ENCODE measurements around the gene CHIT1. TPM values are rescaled to one million over a fixed set of nuclear protein-coding genes. Genes with fewer than 3 reads are reported as not detected.

CHIT1 gene
- total RNA-seq, 4 donors from 2014 or later, result 0.45 to 9.0 (median 1.2) TPM; not detected in 1

DNA sequence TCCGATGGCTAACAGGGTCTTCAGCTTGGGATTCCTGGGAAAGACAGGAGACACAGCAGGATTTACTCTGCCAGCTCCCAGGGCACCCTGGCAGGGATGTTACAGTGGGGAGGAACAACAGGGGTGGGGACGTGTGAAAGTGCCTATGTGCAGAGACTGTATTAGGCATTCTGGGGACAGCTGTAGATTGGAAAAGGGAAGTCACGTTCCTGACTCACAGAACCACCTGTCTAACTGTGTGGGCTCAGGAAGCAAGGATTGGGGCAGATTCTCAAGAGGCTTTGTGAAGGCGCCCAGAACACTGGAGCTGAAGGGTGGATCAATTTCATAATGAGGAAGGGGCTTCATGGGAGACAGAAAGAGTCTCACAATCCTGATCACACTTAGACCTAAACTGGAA, 4.4 kb downstream of the CHIT1 start:
- no peak overlapping the region for H3K27ac ChIP-seq

DNA sequence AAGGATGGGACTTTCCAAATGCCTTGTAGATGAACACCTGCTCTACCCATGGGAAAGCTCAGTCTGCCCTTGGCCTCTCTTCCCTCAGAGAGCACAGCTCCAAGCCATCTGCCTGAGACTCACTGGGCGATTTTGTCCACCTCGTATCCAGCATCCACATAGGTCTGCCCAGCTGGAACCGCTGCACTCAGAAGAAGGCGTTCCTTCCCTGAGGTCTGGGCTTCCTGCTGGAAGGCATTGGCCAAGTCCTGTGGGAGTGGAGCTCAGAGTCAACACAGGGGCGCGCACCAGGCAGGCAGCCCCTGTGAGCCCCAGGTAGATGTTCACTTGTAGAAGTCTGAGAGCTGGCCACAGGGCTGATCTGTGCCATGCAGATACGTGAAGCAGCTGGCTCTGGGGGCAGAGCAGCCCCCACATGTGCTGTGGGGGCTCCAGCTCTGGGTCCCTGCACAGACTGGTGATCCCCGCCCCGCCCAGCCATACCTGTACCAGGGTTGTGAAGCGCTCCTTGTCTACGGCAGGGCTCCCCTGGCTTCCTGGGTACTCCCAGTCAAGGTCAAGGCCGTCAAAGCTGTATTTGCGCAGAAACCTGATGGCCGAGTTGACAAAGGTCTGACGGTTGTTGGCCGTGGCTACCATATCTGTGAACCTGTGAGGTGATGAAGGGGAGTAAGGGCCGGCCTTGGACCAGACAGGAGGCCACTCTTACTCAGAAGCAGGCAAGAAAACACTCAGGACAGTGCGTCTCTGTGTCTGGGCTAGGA, 6.3 kb downstream of the CHIT1 start:
- H3K36me3 ChIP-seq, result no peaks in the 10 kb centered on the region
- no peak for DNase-seq
- intact Hi-C loops (cut with DNase I), result no loop called here
- no peak for TF ChIP-seq POLR2A (IDR thresholded peaks at IDR 0.05)
- TF ChIP-seq, protein P1, sequence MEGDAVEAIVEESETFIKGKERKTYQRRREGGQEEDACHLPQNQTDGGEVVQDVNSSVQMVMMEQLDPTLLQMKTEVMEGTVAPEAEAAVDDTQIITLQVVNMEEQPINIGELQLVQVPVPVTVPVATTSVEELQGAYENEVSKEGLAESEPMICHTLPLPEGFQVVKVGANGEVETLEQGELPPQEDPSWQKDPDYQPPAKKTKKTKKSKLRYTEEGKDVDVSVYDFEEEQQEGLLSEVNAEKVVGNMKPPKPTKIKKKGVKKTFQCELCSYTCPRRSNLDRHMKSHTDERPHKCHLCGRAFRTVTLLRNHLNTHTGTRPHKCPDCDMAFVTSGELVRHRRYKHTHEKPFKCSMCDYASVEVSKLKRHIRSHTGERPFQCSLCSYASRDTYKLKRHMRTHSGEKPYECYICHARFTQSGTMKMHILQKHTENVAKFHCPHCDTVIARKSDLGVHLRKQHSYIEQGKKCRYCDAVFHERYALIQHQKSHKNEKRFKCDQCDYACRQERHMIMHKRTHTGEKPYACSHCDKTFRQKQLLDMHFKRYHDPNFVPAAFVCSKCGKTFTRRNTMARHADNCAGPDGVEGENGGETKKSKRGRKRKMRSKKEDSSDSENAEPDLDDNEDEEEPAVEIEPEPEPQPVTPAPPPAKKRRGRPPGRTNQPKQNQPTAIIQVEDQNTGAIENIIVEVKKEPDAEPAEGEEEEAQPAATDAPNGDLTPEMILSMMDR (IDR thresholded peaks at IDR 0.05), result no peak
- no peaks in the 10 kb centered on the region for H3K9me3 ChIP-seq
- H3K4me3 ChIP-seq (replicated peaks in 1 of 3), result no peak overlapping the region
- WGBS, 2 donors, result 81 to 83% methylated on average over 17 of the region's 18 CpGs
- H3K4me1 ChIP-seq, result no peaks in the 10 kb centered on the region
- no peak overlapping the region for H3K27ac ChIP-seq
- no peaks in the 10 kb centered on the region for H3K27me3 ChIP-seq

More for the DNA sequence above, 4.4 kb downstream of the CHIT1 start:
- no peaks in the 10 kb centered on the region for H3K9me3 ChIP-seq
- H3K4me3 ChIP-seq (replicated peaks in 1 of 3), result no peak overlapping the region
- intact Hi-C loops (cut with DNase I), result no loop called here
- DNase-seq, result no peak
- no peaks in the 10 kb centered on the region for H3K27me3 ChIP-seq
- no peaks in the 10 kb centered on the region for H3K4me1 ChIP-seq
- 73 to 75% methylated on average over 3 to 4 of the region's 4 CpGs for WGBS, 2 donors
- TF ChIP-seq, protein P1 (IDR thresholded peaks at IDR 0.05), result no peak
- no peak for TF ChIP-seq POLR2A (IDR thresholded peaks at IDR 0.05)
- no peaks in the 10 kb centered on the region for H3K36me3 ChIP-seq

DNA sequence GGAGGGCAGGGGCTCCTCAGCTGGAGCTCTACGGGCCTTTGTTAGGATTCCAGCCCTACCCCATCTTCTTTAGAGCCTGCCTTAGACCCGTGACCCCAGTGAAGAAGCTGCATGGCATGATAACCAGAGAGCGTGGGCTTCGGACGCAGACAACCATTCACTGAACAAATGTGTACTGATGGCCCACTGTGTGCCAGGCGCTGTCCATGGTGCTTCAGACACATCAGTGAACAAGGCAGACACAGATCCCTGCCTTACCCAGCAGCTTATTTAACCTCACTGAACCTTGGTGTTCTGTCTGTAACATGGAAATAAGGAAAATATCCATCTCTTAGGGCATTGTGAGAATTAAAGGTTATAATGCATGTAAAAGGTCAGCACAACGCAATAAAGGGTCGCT, 9.5 kb downstream of the CHIT1 start:
- WGBS, 2 donors, result 79 to 84% methylated on average over 8 of the region's 8 CpGs
- TF ChIP-seq, protein P1 (IDR thresholded peaks at IDR 0.05), result no peak
- TF ChIP-seq POLR2A (IDR thresholded peaks at IDR 0.05), result no peak
- H3K36me3 ChIP-seq, result no peaks in the 10 kb centered on the region
- DNase-seq, result no peak
- H3K27ac ChIP-seq, result no peak overlapping the region
- no peak overlapping the region for H3K4me3 ChIP-seq (replicated peaks in 1 of 3)
- H3K4me1 ChIP-seq, result no peaks in the 10 kb centered on the region
- no peaks in the 10 kb centered on the region for H3K9me3 ChIP-seq
- no peaks in the 10 kb centered on the region for H3K27me3 ChIP-seq
- intact Hi-C loops (cut with DNase I), result loop anchor here (5.0 kb wide), 2 partner anchors 48 to 178 kb away; no protein-coding TSS in a partner anchor

DNA sequence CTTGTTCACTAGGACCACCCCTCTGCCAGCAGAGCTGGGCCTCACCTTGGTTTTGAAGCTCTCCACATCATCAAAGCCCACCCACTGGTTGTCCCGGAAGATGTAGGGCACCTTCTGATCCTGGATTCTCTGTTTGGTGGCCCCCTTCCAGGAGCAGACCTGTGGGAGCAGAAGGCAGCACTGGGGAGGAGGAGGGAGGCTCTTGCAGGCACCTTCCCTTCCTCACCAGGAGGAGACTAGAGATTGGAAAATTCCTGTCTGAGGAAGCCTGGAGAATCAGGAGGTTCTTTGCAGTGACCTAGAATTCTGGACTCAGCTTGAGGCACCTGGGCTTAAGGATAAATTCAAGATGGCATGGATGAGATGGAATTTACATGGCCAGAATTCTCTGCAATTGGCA, 10.3 kb downstream of the CHIT1 start:
- Histone ChIP-seq H3K4me3 (replicated peaks in 1 of 3) (no peak overlapping the region), H3K27ac (no peak overlapping the region), H3K9me3 (no peaks in the 10 kb centered on the region), H3K36me3 (no peaks in the 10 kb centered on the region), H3K27me3 (no peaks in the 10 kb centered on the region), H3K4me1 (no peaks in the 10 kb centered on the region)
- WGBS, 2 donors, result 77 to 92% methylated on average over 1 of the region's 1 CpG
- TF ChIP-seq, protein P1 (IDR thresholded peaks at IDR 0.05), result no peak
- no peak for TF ChIP-seq POLR2A (IDR thresholded peaks at IDR 0.05)
- no peak for DNase-seq
- intact Hi-C loops (cut with DNase I), result loop anchor here (5.0 kb wide), 2 partner anchors 47 to 177 kb away; no protein-coding TSS in a partner anchor

DNA sequence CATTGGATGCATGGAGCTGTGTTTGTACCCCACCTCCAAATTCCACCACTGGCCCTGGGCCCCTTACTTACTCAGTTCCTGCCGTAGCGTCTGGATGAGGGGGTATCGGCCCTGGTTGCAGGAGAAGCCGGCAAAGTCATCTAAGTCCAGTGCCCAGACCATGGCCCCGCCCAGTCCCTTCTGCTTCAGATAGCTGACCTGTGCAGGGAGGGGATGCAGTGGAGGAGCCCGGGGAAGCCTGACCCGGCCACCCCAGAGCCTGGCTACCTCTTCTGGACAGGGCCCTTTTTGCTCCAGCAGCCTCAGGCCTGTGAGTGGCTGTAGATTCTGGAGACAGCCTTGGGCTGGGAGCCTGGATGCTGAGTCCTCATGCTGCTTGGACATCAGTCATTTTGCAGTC, 11.8 kb downstream of the CHIT1 start:
- no peak overlapping the region for H3K27ac ChIP-seq
- 68 to 86% methylated on average over 4 of the region's 7 CpGs for WGBS, 2 donors
- intact Hi-C loops (cut with DNase I), result loop anchor here (2.0 to 5.0 kb wide), 3 partner anchors 45 to 175 kb away; no protein-coding TSS in a partner anchor
- no peaks in the 10 kb centered on the region for H3K36me3 ChIP-seq
- H3K4me1 ChIP-seq, result no peaks in the 10 kb centered on the region
- no peak for DNase-seq
- H3K9me3 ChIP-seq, result no peaks in the 10 kb centered on the region
- TF ChIP-seq, protein P1 (IDR thresholded peaks at IDR 0.05), result no peak
- no peak for TF ChIP-seq POLR2A (IDR thresholded peaks at IDR 0.05)
- H3K27me3 ChIP-seq, result no peaks in the 10 kb centered on the region
- H3K4me3 ChIP-seq (replicated peaks in 1 of 3), result no peak overlapping the region
